ENCODE results near the gene DLGAP1. TPM values are rescaled to one million over a fixed set of nuclear protein-coding genes. Genes with fewer than 3 reads are reported as not detected.

DLGAP1 gene
- total RNA-seq, 1 experiment from 2014 or later = not detected

- no peak overlapping the region for H3K4me3 Mint-ChIP-seq (ENCODE audit: unreplicated experiment)
- peak; percentile 65 for DNase-seq (ENCODE audit: unreplicated experiment)
- CTCF ChIA-PET = interaction anchor here (0.7 kb wide), 1 partner anchor 24 kb away, joined by 3 read pairs; no protein-coding TSS in a partner anchor
- BruUV-seq (replicated peaks) = no TSS peak
- intact Hi-C loops (cut with micrococcal nuclease) = no loop called here
- TF ChIP-seq CTCF (IDR thresholded peaks at IDR 0.05; ENCODE audit: unreplicated experiment) = no peak
- POLR2A ChIA-PET = no interaction called here
- no peak overlapping the region for H3K27ac Mint-ChIP-seq (ENCODE audit: low read depth, unreplicated experiment)
- H3K36me3 Mint-ChIP-seq (ENCODE audit: insufficient read depth, unreplicated experiment) = no peaks in the 10 kb centered on the region
- no peaks in the 10 kb centered on the region for H3K27me3 Mint-ChIP-seq (ENCODE audit: insufficient read depth, unreplicated experiment)
- H3K4me1 Mint-ChIP-seq (ENCODE audit: insufficient read depth, unreplicated experiment) = peaks cover 5% of the 10 kb centered on the region
- no peaks in the 10 kb centered on the region for H3K9me3 Mint-ChIP-seq (ENCODE audit: unreplicated experiment)
Observed at GRCh38 chr18:3747176-3747973, 707.7 kb downstream of the DLGAP1 start.

- TF ChIP-seq CTCF (IDR thresholded peaks at IDR 0.05; ENCODE audit: unreplicated experiment) = no peak
- no peak overlapping the region for H3K4me3 Mint-ChIP-seq (ENCODE audit: unreplicated experiment)
- no peaks in the 10 kb centered on the region for H3K36me3 Mint-ChIP-seq (ENCODE audit: insufficient read depth, unreplicated experiment)
- H3K27ac Mint-ChIP-seq (ENCODE audit: low read depth, unreplicated experiment) = no peak overlapping the region
- no TSS peak for BruUV-seq (replicated peaks)
- peaks cover 10% of the 10 kb centered on the region for H3K9me3 Mint-ChIP-seq (ENCODE audit: unreplicated experiment)
- peaks cover 4% of the 10 kb centered on the region for H3K4me1 Mint-ChIP-seq (ENCODE audit: insufficient read depth, unreplicated experiment)
- intact Hi-C loops (cut with micrococcal nuclease) = no loop called here
- POLR2A ChIA-PET = no interaction called here
- CTCF ChIA-PET = interaction anchor here (0.6 to 1.7 kb wide), 3 partner anchors 11 to 127 kb away, joined by 3 to 4 read pairs (median 3); no protein-coding TSS in a partner anchor
- no peaks in the 10 kb centered on the region for H3K27me3 Mint-ChIP-seq (ENCODE audit: insufficient read depth, unreplicated experiment)
- DNase-seq (ENCODE audit: unreplicated experiment) = no peak
Observed at GRCh38 chr18:3742541-3742940, 712.6 kb downstream of the DLGAP1 start.

GRCh38 chr18:3741333-3741732 lies 713.8 kb downstream of the DLGAP1 start:
- DNase-seq (ENCODE audit: unreplicated experiment) = no peak
- ChIA-PET CTCF (interaction anchor here (0.5 to 1.7 kb wide), 2 partner anchors 115 to 128 kb away, joined by 4 read pairs; no protein-coding TSS in a partner anchor), POLR2A (no interaction called here)
- H3K9me3 Mint-ChIP-seq (ENCODE audit: unreplicated experiment) = peaks cover 10% of the 10 kb centered on the region
- H3K36me3 Mint-ChIP-seq (ENCODE audit: insufficient read depth, unreplicated experiment) = no peaks in the 10 kb centered on the region
- BruUV-seq (replicated peaks) = no TSS peak
- H3K4me3 Mint-ChIP-seq (ENCODE audit: unreplicated experiment) = no peak overlapping the region
- H3K4me1 Mint-ChIP-seq (ENCODE audit: insufficient read depth, unreplicated experiment) = no peaks in the 10 kb centered on the region
- TF ChIP-seq CTCF (IDR thresholded peaks at IDR 0.05; ENCODE audit: unreplicated experiment) = no peak
- no peaks in the 10 kb centered on the region for H3K27me3 Mint-ChIP-seq (ENCODE audit: insufficient read depth, unreplicated experiment)
- H3K27ac Mint-ChIP-seq (ENCODE audit: low read depth, unreplicated experiment) = no peak overlapping the region
- intact Hi-C loops (cut with micrococcal nuclease) = no loop called here

- Mint-ChIP-seq H3K27me3 (ENCODE audit: insufficient read depth, unreplicated experiment) (peaks cover 43% of the 10 kb centered on the region), H3K27ac (ENCODE audit: low read depth, unreplicated experiment) (no peak overlapping the region), H3K36me3 (ENCODE audit: insufficient read depth, unreplicated experiment) (no peaks in the 10 kb centered on the region), H3K4me1 (ENCODE audit: insufficient read depth, unreplicated experiment) (no peaks in the 10 kb centered on the region), H3K9me3 (ENCODE audit: unreplicated experiment) (no peaks in the 10 kb centered on the region), H3K4me3 (ENCODE audit: unreplicated experiment) (no peak overlapping the region)
- DNase-seq (ENCODE audit: unreplicated experiment) = no peak
- CTCF ChIA-PET = interaction anchor here (1.1 kb wide), 1 partner anchor 141 kb away, joined by 3 read pairs; no protein-coding TSS in a partner anchor
- intact Hi-C loops (cut with micrococcal nuclease) = no loop called here
- POLR2A ChIA-PET = interaction anchor here (0.6 kb wide), 1 partner anchor 452 kb away, joined by 3 read pairs; no protein-coding TSS in a partner anchor
- no peak for TF ChIP-seq CTCF (IDR thresholded peaks at IDR 0.05; ENCODE audit: unreplicated experiment)
- BruUV-seq (replicated peaks) = no TSS peak
Observed at GRCh38 chr18:3728704-3729437, 726.2 kb downstream of the DLGAP1 start.
